Activated CD4-positive, alpha-beta T cell treated with anti-CD3 and anti-CD28 coated beads, Interleukin-2, amount 10 ng/mL, durations not matched to agents 7 days and 5 days (primary cell): ENCODE results near the gene KCTD16. TPM values are rescaled to one million over a fixed set of nuclear protein-coding genes. Genes with fewer than 3 reads are reported as not detected.

Experiments
- total RNA-seq, 2 experiments: library from RNA; stranded (reverse); gene quantifications; one replicate each; pipeline ENCODE4 v1.2.3, GENCODE V29; 2021

The KCTD16 gene
- total RNA-seq, 2 experiments from 2014 or later = 0.08 to 0.15 TPM

Other genes with a start within 250 kb of the KCTD16 start
- 10 to 100 TPM; 44.6 to 46.2 TPM for gene YIPF5, start 214 bp upstream of the KCTD16 start, total RNA-seq